ENCODE results near the gene MYO18B. TPM values are rescaled to one million over a fixed set of nuclear protein-coding genes. Genes with fewer than 3 reads are reported as not detected.

Gene MYO18B
- total RNA-seq, 1 experiment from 2014 or later = 0.07 TPM

- peaks cover 25% of the 10 kb centered on the region for H3K9me3 Mint-ChIP-seq (ENCODE audit: unreplicated experiment)
- TF ChIP-seq, protein P1, sequence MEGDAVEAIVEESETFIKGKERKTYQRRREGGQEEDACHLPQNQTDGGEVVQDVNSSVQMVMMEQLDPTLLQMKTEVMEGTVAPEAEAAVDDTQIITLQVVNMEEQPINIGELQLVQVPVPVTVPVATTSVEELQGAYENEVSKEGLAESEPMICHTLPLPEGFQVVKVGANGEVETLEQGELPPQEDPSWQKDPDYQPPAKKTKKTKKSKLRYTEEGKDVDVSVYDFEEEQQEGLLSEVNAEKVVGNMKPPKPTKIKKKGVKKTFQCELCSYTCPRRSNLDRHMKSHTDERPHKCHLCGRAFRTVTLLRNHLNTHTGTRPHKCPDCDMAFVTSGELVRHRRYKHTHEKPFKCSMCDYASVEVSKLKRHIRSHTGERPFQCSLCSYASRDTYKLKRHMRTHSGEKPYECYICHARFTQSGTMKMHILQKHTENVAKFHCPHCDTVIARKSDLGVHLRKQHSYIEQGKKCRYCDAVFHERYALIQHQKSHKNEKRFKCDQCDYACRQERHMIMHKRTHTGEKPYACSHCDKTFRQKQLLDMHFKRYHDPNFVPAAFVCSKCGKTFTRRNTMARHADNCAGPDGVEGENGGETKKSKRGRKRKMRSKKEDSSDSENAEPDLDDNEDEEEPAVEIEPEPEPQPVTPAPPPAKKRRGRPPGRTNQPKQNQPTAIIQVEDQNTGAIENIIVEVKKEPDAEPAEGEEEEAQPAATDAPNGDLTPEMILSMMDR (IDR thresholded peaks at IDR 0.05; ENCODE audit: insufficient read depth in 1 of 2, low read depth in 1 of 2, low read length in 1 of 2, severe bottlenecking in 1 of 2, unreplicated experiment in 1 of 2) = no peak
- peaks cover 9% of the 10 kb centered on the region for H3K4me1 Mint-ChIP-seq (ENCODE audit: low read depth, unreplicated experiment)
- peaks cover 5% of the 10 kb centered on the region for H3K36me3 Mint-ChIP-seq (ENCODE audit: insufficient read depth, unreplicated experiment)
- Histone ChIP-seq H3K4me1 (peaks cover 21% of the 10 kb centered on the region), H3K9me3 (peaks cover 14% of the 10 kb centered on the region), H3K4me3 (ENCODE audit: low read depth, low read length) (no peak overlapping the region), H3K27me3 (replicated peaks; ENCODE audit: control insufficient read depth, insufficient read depth, low read length) (no peaks in the 10 kb centered on the region), H3K36me3 (ENCODE audit: control insufficient read depth, insufficient read depth, low read length) (no peaks in the 10 kb centered on the region)
- no peak for DNase-seq
- BruUV-seq (replicated peaks) = no TSS peak
- intact Hi-C loops (cut with micrococcal nuclease; ENCODE audit: unreplicated experiment) = no loop called here
- ChIA-PET POLR2A (no interaction called here), CTCF (no interaction called here)
- H3K27me3 Mint-ChIP-seq (ENCODE audit: insufficient read depth, unreplicated experiment) = no peaks in the 10 kb centered on the region
- no peak overlapping the region for H3K4me3 Mint-ChIP-seq (ENCODE audit: unreplicated experiment)
- no peak overlapping the region for H3K27ac Mint-ChIP-seq (ENCODE audit: unreplicated experiment)
Measured at GRCh38 chr22:25766418-25766817, 24.4 kb downstream of the MYO18B start.

GRCh38 chr22:25770333-25770732, 28.3 kb downstream of the MYO18B start:
- TF ChIP-seq, protein P1 (IDR thresholded peaks at IDR 0.05; ENCODE audit: insufficient read depth in 1 of 2, low read depth in 1 of 2, low read length in 1 of 2, severe bottlenecking in 1 of 2, unreplicated experiment in 1 of 2) = no peak
- CTCF ChIA-PET = no interaction called here
- Histone ChIP-seq H3K27me3 (replicated peaks; ENCODE audit: control insufficient read depth, insufficient read depth, low read length) (no peaks in the 10 kb centered on the region), H3K9me3 (peaks cover 11% of the 10 kb centered on the region), H3K4me1 (no peaks in the 10 kb centered on the region), H3K4me3 (ENCODE audit: low read depth, low read length) (no peak overlapping the region), H3K36me3 (ENCODE audit: control insufficient read depth, insufficient read depth, low read length) (no peaks in the 10 kb centered on the region)
- Mint-ChIP-seq H3K9me3 (ENCODE audit: unreplicated experiment) (peaks cover 25% of the 10 kb centered on the region), H3K4me1 (ENCODE audit: low read depth, unreplicated experiment) (peaks cover 4% of the 10 kb centered on the region), H3K36me3 (ENCODE audit: insufficient read depth, unreplicated experiment) (peaks cover 5% of the 10 kb centered on the region), H3K27ac (ENCODE audit: unreplicated experiment) (no peak overlapping the region), H3K27me3 (ENCODE audit: insufficient read depth, unreplicated experiment) (no peaks in the 10 kb centered on the region), H3K4me3 (ENCODE audit: unreplicated experiment) (no peak overlapping the region)
- intact Hi-C loops (cut with micrococcal nuclease; ENCODE audit: unreplicated experiment) = loop anchor here (5.0 kb wide), 3 partner anchors 68 to 533 kb away; no protein-coding TSS in a partner anchor
- POLR2A ChIA-PET = no interaction called here
- BruUV-seq (replicated peaks) = no TSS peak
- no peak for DNase-seq

- Mint-ChIP-seq H3K27ac (ENCODE audit: unreplicated experiment) (no peak overlapping the region), H3K36me3 (ENCODE audit: insufficient read depth, unreplicated experiment) (peaks cover 5% of the 10 kb centered on the region), H3K4me1 (ENCODE audit: low read depth, unreplicated experiment) (peaks cover 4% of the 10 kb centered on the region), H3K4me3 (ENCODE audit: unreplicated experiment) (no peak overlapping the region), H3K27me3 (ENCODE audit: insufficient read depth, unreplicated experiment) (peaks cover 3% of the 10 kb centered on the region), H3K9me3 (ENCODE audit: unreplicated experiment) (peaks cover 6% of the 10 kb centered on the region)
- ChIA-PET CTCF (interaction anchor here (1.2 to 2.2 kb wide), 3 partner anchors 11 to 310 kb away, joined by 3 to 18 read pairs (median 7); no protein-coding TSS in a partner anchor), POLR2A (no interaction called here)
- DNase-seq = no peak
- H3K4me1 ChIP-seq = no peaks in the 10 kb centered on the region
- no peaks in the 10 kb centered on the region for H3K36me3 ChIP-seq (ENCODE audit: control insufficient read depth, insufficient read depth, low read length)
- intact Hi-C loops (cut with micrococcal nuclease; ENCODE audit: unreplicated experiment) = loop anchor here (5.0 kb wide), 3 partner anchors 70 to 535 kb away; no protein-coding TSS in a partner anchor
- no TSS peak for BruUV-seq (replicated peaks)
- H3K27me3 ChIP-seq (replicated peaks; ENCODE audit: control insufficient read depth, insufficient read depth, low read length) = no peaks in the 10 kb centered on the region
- H3K4me3 ChIP-seq (ENCODE audit: low read depth, low read length) = no peak overlapping the region
- H3K9me3 ChIP-seq = no peaks in the 10 kb centered on the region
- TF ChIP-seq, protein P1 (IDR thresholded peaks at IDR 0.05; ENCODE audit: insufficient read depth in 1 of 2, low read depth in 1 of 2, low read length in 1 of 2, severe bottlenecking in 1 of 2, unreplicated experiment in 1 of 2) = no peak
Measured at GRCh38 chr22:25772288-25772687, 30.3 kb downstream of the MYO18B start.
